Lung (tissue), 12 donors: ENCODE data around the gene LYZ. TPM values are rescaled to one million over a fixed set of nuclear protein-coding genes. Genes with fewer than 3 reads are reported as not detected.

Source experiments
- ATAC-seq: fragments of 200-7000 bp; cut with Tn5 transposase; one replicate; pipeline ENCODE4 v1.9.1; 2020; ENCODE audit warnings: moderate number of reproducible peaks; ENCODE audit not compliant: insufficient read depth, low FRiP score
- DNase-seq, 3 donors: peaks; one replicate each; pipeline ENCODE4 v3.0.0-alpha.2; 2013 to 2017
- H3K27ac ChIP-seq, 2 donors: one replicate each; pipeline ENCODE4 v1.5.1; 2013; ENCODE audit warnings: mild to moderate bottlenecking in 2 of 2, moderate library complexity in 2 of 2, control low read depth in 1 of 2, inconsistent platforms in 1 of 2, low read depth in 1 of 2, low read length in 1 of 2
- H3K27me3 ChIP-seq, 3 donors: one replicate each; pipeline ENCODE4 v1.5.1; 2013; ENCODE audit warnings: low read length in 2 of 3; ENCODE audit not compliant: control insufficient read depth in 3 of 3, insufficient read depth in 3 of 3
- H3K36me3 ChIP-seq, 4 donors: one replicate each; pipeline ENCODE4 v1.5.1; 2013; ENCODE audit warnings: low read length in 4 of 4, mild to moderate bottlenecking in 1 of 4, moderate library complexity in 1 of 4; ENCODE audit not compliant: control insufficient read depth in 4 of 4, insufficient read depth in 4 of 4
- H3K4me1 ChIP-seq, 5 donors: one replicate each; pipeline ENCODE4 v1.5.1; 2013; ENCODE audit warnings: low read length in 5 of 5, mild to moderate bottlenecking in 2 of 5, moderate library complexity in 1 of 5; ENCODE audit not compliant: control insufficient read depth in 5 of 5, insufficient read depth in 5 of 5
- H3K4me3 ChIP-seq: one replicate; pipeline ENCODE4 v1.5.1; 2013; ENCODE audit warnings: mild to moderate bottlenecking, control low read depth, moderate library complexity
- H3K9ac ChIP-seq, 2 donors: one replicate each; pipeline ENCODE4 v1.5.1; 2013; ENCODE audit warnings: low read length in 2 of 2, control low read depth in 1 of 2; ENCODE audit not compliant: insufficient read depth in 1 of 2
- H3K9me3 ChIP-seq, 4 donors: one replicate each; pipeline ENCODE4 v1.5.1; 2013; ENCODE audit warnings: low read length in 3 of 4, mild to moderate bottlenecking in 1 of 4, moderate library complexity in 1 of 4; ENCODE audit not compliant: control insufficient read depth in 4 of 4, insufficient read depth in 3 of 4
- WGBS, 2 donors: extraction: QIAGEN DNeasy Blood & Tissue Kit; methylation state at CpG; one replicate each; pipeline ENCODE4 v1.1.7; 2013; 5-methylcytosine and 5-hydroxymethylcytosine counted together
- polyA plus RNA-seq, 2 donors: library from polyadenylated mRNA; stranded (reverse); fragments of 200-250 nt; gene quantifications; one replicate each; pipeline ENCODE4 v1.2.1, GENCODE V29; 2013
- total RNA-seq, 2 donors: library from RNA; depleted of rRNA in 1 of 2; stranded (reverse); fragments of >200 nt in 1 of 2; gene quantifications; one replicate each; pipeline ENCODE4 v1.2.1, GENCODE V29; 2014 to 2021
- TF ChIP-seq, protein P1 (sequence below): IDR thresholded peaks from 2 replicates; pipeline ENCODE4 v1.5.1; 2012; ENCODE audit warnings: mild to moderate bottlenecking; ENCODE audit errors: control extremely low read depth, extremely low read depth
- donor health status: control.
- donor health status: control.
- donor health status: Bipolar disorder and iron deficiency.
- donor health status: healthy.
- donor health status: DM: yes; HTN: yes; CAD: no.

LYZ gene
- total and polyA plus RNA-seq, 4 donors, result 171 to 448 (median 182) TPM

DNA sequence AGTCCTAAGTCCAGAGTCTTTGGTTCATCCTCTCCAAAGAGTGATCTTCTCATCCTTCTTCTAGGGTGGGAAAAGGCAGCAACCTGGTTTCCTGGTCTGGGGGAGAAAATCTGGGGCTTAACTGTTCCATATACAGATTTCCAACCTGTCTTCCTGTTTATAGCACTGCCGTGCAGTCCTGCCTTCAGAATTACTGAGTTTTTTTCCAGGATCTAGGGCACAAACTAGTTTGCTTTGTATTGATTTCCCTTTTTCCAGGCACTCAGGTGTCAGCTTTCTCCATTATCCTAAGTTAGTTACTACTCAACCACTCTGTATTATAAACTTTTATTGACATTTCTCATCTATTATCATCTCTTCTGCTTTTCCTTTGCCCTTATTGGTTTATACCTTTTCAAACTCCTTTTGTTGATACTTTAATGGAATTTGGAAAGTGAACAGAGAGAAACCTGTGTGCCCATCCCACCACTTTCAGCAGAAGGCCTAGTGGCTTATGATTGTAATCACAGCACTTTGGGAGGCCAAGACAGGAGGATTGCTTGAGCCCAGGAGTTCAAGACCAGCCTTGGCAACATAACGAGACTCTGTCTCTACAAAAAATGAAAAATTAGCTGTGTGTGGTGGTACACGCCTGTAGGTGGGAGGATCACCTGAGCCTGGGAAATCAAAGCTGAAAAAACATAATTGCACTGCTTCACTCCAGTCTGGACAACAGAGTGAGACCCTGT lies 4.1 kb upstream of the LYZ start:
- DNase-seq (no peak), ATAC-seq (no peak)
- Histone ChIP-seq H3K9ac (no peak overlapping the region), H3K27ac (no peak overlapping the region), H3K27me3 (no peaks in the 10 kb centered on the region), H3K4me3 (no peak overlapping the region), H3K9me3 (no peaks in the 10 kb centered on the region), H3K36me3 (no peaks in the 10 kb centered on the region), H3K4me1 (peaks cover 0 to 5% (median 0%) of the 10 kb centered on the region in 5 donors)
- WGBS, 2 donors, result 49 to 59% methylated on average over 3 of the region's 3 CpGs
- TF ChIP-seq, protein P1, sequence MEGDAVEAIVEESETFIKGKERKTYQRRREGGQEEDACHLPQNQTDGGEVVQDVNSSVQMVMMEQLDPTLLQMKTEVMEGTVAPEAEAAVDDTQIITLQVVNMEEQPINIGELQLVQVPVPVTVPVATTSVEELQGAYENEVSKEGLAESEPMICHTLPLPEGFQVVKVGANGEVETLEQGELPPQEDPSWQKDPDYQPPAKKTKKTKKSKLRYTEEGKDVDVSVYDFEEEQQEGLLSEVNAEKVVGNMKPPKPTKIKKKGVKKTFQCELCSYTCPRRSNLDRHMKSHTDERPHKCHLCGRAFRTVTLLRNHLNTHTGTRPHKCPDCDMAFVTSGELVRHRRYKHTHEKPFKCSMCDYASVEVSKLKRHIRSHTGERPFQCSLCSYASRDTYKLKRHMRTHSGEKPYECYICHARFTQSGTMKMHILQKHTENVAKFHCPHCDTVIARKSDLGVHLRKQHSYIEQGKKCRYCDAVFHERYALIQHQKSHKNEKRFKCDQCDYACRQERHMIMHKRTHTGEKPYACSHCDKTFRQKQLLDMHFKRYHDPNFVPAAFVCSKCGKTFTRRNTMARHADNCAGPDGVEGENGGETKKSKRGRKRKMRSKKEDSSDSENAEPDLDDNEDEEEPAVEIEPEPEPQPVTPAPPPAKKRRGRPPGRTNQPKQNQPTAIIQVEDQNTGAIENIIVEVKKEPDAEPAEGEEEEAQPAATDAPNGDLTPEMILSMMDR, result no peak

DNA sequence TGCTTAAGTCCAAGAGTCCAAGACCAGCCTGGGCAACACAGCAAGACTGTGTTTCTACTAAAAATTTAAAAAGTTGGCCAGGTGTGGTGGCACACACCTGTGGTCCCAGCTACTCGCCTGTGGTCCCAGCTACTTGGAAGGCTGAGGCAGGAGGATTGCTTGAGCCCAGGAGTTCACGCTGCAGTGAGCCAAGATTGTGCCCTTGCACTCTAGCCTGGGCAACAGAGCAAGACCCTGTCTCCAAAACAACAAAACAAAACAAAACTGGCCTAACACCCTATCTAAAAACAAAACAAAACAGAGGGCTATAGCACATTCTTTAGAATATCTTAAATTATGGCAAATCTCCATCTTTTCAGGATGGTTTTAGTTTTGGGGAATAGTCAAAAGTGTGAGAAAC lies 3.1 kb upstream of the LYZ start:
- TF ChIP-seq, protein P1, result no peak
- H3K27me3 ChIP-seq, result no peaks in the 10 kb centered on the region
- peaks cover 0 to 5% (median 0%) of the 10 kb centered on the region in 5 donors for H3K4me1 ChIP-seq
- no peak overlapping the region for H3K27ac ChIP-seq
- H3K9ac ChIP-seq, result no peak overlapping the region
- no peak overlapping the region for H3K4me3 ChIP-seq
- 95 to 98% methylated on average over 2 of the region's 2 CpGs for WGBS, 2 donors
- no peaks in the 10 kb centered on the region for H3K9me3 ChIP-seq
- no peak for ATAC-seq
- no peaks in the 10 kb centered on the region for H3K36me3 ChIP-seq
- DNase-seq, result no peak

DNA sequence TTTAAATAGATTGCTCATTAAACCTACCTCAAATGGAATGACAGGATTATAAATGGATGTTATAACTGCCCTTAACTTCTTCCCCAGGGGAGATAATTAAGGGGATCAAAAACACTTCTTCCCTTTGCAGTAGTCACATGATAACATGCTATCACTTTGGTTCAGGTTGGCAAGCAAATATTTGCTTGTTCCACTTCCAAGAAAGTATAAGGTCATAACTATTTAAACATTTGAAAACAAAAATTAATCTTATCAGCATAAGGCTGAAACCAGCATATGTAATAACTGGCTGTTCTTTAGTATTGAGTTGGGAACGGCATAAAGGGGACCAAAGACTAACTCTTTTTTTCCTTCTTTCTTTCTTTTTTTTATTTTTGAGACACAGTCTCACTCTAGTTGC lies 2.4 kb upstream of the LYZ start:
- Histone ChIP-seq H3K4me1 (peaks cover 0 to 5% (median 0%) of the 10 kb centered on the region in 5 donors), H3K27ac (no peak overlapping the region), H3K9ac (no peak overlapping the region), H3K36me3 (no peaks in the 10 kb centered on the region), H3K27me3 (no peaks in the 10 kb centered on the region), H3K9me3 (no peaks in the 10 kb centered on the region), H3K4me3 (no peak overlapping the region)
- 64 to 89% methylated on average over 1 of the region's 1 CpG for WGBS, 2 donors
- no peak for ATAC-seq
- TF ChIP-seq, protein P1, result no peak
- no peak for DNase-seq
